Stomach (tissue), 9 donors: ENCODE results near the gene DUSP21. TPM values are rescaled to one million over a fixed set of nuclear protein-coding genes. Genes with fewer than 3 reads are reported as not detected.
"Not testable (repeated sequence)": the region's sequence is repeated elsewhere in the genome, so short reads cannot be mapped to it uniquely, and the experiment has no call there.

Experiments used
- DNase-seq, 2 donors: peaks; one replicate each; pipeline versions ENCODE4 v3.0.0 to v3.0.0-alpha.2; 2013 to 2019
- H3K27ac ChIP-seq, 5 donors: fragments of 200-600 bp in 4 of 5; sonication (generic) in 4 of 5; one replicate each; pipeline ENCODE4 v1.5.1; 2013 to 2019; ENCODE audit warnings: mild to moderate bottlenecking in 1 of 5, moderate library complexity in 1 of 5
- H3K27me3 ChIP-seq, 3 donors: fragments of 200-600 bp; sonication (generic); one replicate each; pipeline ENCODE4 v1.5.1; 2017 to 2019; ENCODE audit warnings: mixed run types in 1 of 3
- H3K36me3 ChIP-seq, 4 donors: fragments of 200-600 bp; sonication (generic); 1 replicate in 3 of 4; 2 replicates in 1 of 4; pipeline ENCODE4 v1.5.1; 2016 to 2019
- H3K4me1 ChIP-seq, 4 donors: fragments of 200-600 bp; sonication (generic); one replicate each; pipeline ENCODE4 v1.5.1; 2016 to 2019
- H3K4me3 ChIP-seq, 4 donors: fragments of 200-600 bp; sonication (generic) in 3 of 4; one replicate each; pipeline ENCODE4 v1.5.1; 2016 to 2019; ENCODE audit warnings: mild to moderate bottlenecking in 1 of 4
- H3K9me3 ChIP-seq, 4 donors: fragments of 200-600 bp; sonication (generic); one replicate each; pipeline ENCODE4 v1.5.1; 2016 to 2019
- CTCF ChIP-seq, 7 experiments: fragments of 450-650 bp in 4 of 7; fragments of 200-600 bp in 3 of 7; sonication (generic) in 3 of 7; IDR thresholded peaks; one replicate each; pipeline ENCODE4 v1.5.1; 2016 to 2019; ENCODE audit warnings: antibody characterized with exemption in 7 of 7, control low read depth in 2 of 7, mild to moderate bottlenecking in 1 of 7
- EP300 ChIP-seq: sonication (generic); formaldehyde crosslinking; IDR thresholded peaks from one replicate; pipeline ENCODE4 v1.6.1; 2017; ENCODE audit warnings: antibody characterized with exemption
- POLR2A ChIP-seq, 4 donors: fragments of 450-650 bp; IDR thresholded peaks; one replicate each; pipeline ENCODE4 v1.6.1; 2016; ENCODE audit warnings: antibody characterized with exemption in 4 of 4, control low read depth in 2 of 4, mild to moderate bottlenecking in 1 of 4, moderate library complexity in 1 of 4
- POLR2AphosphoS5 ChIP-seq, 3 donors: sonication (generic); formaldehyde crosslinking; IDR thresholded peaks; one replicate each; pipeline ENCODE4 v1.6.1; 2016; ENCODE audit warnings: antibody characterized with exemption in 3 of 3
- WGBS, 5 donors: extraction: QIAGEN DNeasy Blood & Tissue Kit in 3 of 5; methylation state at CpG; one replicate each; pipeline versions ENCODE4 v1.1.5 to v1.1.7; 2013 to 2018; 5-methylcytosine and 5-hydroxymethylcytosine counted together
- intact Hi-C: fragments of 100-400 bp; cut with DNase I; formaldehyde crosslinking; loops from one replicate; pipeline ENCODE4 v1.15.1; 2023; ENCODE audit warnings: low total_unique reads
- polyA plus RNA-seq, 3 donors: library from polyadenylated mRNA; stranded (reverse); fragments of 200-250 nt; gene quantifications; one replicate each; pipeline ENCODE4 v1.2.3, GENCODE V29; 2013
- total RNA-seq, 5 donors: library from RNA; depleted of rRNA; stranded (reverse); fragments of >200 nt; gene quantifications; one replicate each; pipeline versions ENCODE4 v1.1.0 to v1.2.3, GENCODE V29; 2014 to 2016
- donor health status: healthy with polysubstance abuse.
- donor health status: Bipolar disorder and iron deficiency.
- donor health status: healthy.

Gene DUSP21
- total and polyA plus RNA-seq, 8 donors = not detected

- no peak for DNase-seq
- no peaks in the 10 kb centered on the region for H3K4me1 ChIP-seq
- intact Hi-C loops = no loop called here
- H3K27ac ChIP-seq = no peak overlapping the region
- WGBS, 5 donors = 83 to 87% (median 86%) methylated on average over 10 of the region's 10 CpGs
- TF ChIP-seq POLR2A (IDR thresholded peaks at IDR 0.05) = no peak
- H3K4me3 ChIP-seq = no peak overlapping the region
- H3K36me3 ChIP-seq = no peaks in the 10 kb centered on the region
- H3K9me3 ChIP-seq = no peaks in the 10 kb centered on the region
- H3K27me3 ChIP-seq = no peaks in the 10 kb centered on the region
Measured at GRCh38 chrX:44842550-44843317, 1.1 kb upstream of the DUSP21 start.

- WGBS, 5 donors = 46 to 76% (median 74%) methylated on average over 2 of the region's 2 CpGs
- H3K9me3 ChIP-seq = no peaks in the 10 kb centered on the region
- DNase-seq = no peak
- no peaks in the 10 kb centered on the region for H3K4me1 ChIP-seq
- no peaks in the 10 kb centered on the region for H3K27me3 ChIP-seq
- no peak overlapping the region for H3K4me3 ChIP-seq
- TF ChIP-seq POLR2AphosphoS5 (IDR thresholded peaks at IDR 0.05) = no peak
- TF ChIP-seq CTCF (IDR thresholded peaks at IDR 0.05) = no peak
- no peak for TF ChIP-seq EP300
- TF ChIP-seq POLR2A (IDR thresholded peaks at IDR 0.05) = no peak
- no peaks in the 10 kb centered on the region for H3K36me3 ChIP-seq
- H3K27ac ChIP-seq = no peak overlapping the region
- intact Hi-C loops = no loop called here
Measured at GRCh38 chrX:44843318-44843702, 511 bp upstream of the DUSP21 start.

- Histone ChIP-seq H3K4me3 (no peak overlapping the region), H3K36me3 (no peaks in the 10 kb centered on the region), H3K4me1 (no peaks in the 10 kb centered on the region), H3K9me3 (no peaks in the 10 kb centered on the region), H3K27ac (no peak overlapping the region), H3K27me3 (no peaks in the 10 kb centered on the region)
- 96 to 99% (median 98%) methylated on average over 20 to 26 of the region's 26 CpGs for WGBS, 5 donors
- TF ChIP-seq POLR2A (IDR thresholded peaks at IDR 0.05) (no peak), CTCF (IDR thresholded peaks at IDR 0.05) (no peak), EP300 (no peak), POLR2AphosphoS5 (IDR thresholded peaks at IDR 0.05) (no peak)
- DNase-seq = no peak
- intact Hi-C loops = no loop called here
Measured at GRCh38 chrX:44844204-44844603, 383 bp downstream of the DUSP21 start.

GRCh38 chrX:44850891-44851290, 7.1 kb downstream of the DUSP21 start:
- H3K9me3 ChIP-seq, DNase-seq, intact Hi-C loops, H3K27me3 ChIP-seq, H3K36me3 ChIP-seq, H3K27ac ChIP-seq, H3K4me3 ChIP-seq, H3K4me1 ChIP-seq: not testable (repeated sequence)
- WGBS, 5 donors = 89 to 94% (median 91%) methylated on average over 6 of the region's 6 CpGs

GRCh38 chrX:44871114-44871645, 27.4 kb downstream of the DUSP21 start:
- DNase-seq = peak; percentile 32 to 45
- WGBS, 5 donors = 30 to 81% (median 47%) methylated on average over 9 to 16 of the region's 16 CpGs
- Histone ChIP-seq H3K36me3 (no peaks in the 10 kb centered on the region), H3K27me3 (no peaks in the 10 kb centered on the region), H3K9me3 (no peaks in the 10 kb centered on the region), H3K4me1 (peaks cover 0 to 28% (median 12%) of the 10 kb centered on the region in 4 donors), H3K4me3 (peak overlapping the region; percentile 70 to 99 (median 82)), H3K27ac (peak overlapping the region; percentile 62 to 100 (median 99))
- intact Hi-C loops = no loop called here
- no peak for TF ChIP-seq POLR2A (IDR thresholded peaks at IDR 0.05)
